Tongue (tissue), 2 donors: Measurements from ENCODE around the gene USP34. TPM values are rescaled to one million over a fixed set of nuclear protein-coding genes. Genes with fewer than 3 reads are reported as not detected.
"Not testable (repeated sequence)": the region's sequence is repeated elsewhere in the genome, so short reads cannot be mapped to it uniquely, and the experiment has no call there.

Experiments
- DNase-seq: peaks from one replicate; pipeline ENCODE4 v3.0.0-alpha.2; 2015
- total RNA-seq: library from RNA; depleted of rRNA; stranded (reverse); fragments of >200 nt; gene quantifications from one replicate; pipeline ENCODE4 v1.2.3, GENCODE V29; 2014

USP34 gene
- total RNA-seq: 162 TPM

- peak; percentile 98 for DNase-seq
These were observed at the start of gene USP34 for GRCh38 chr2:61470965-61471904. Gene USP34, minus strand, starts transcription at chr2:61471087. Its CDS starts 395 bp downstream, at chr2:61470692.

GRCh38 chr2:61520261-61520660 is 49.4 kb upstream of the USP34 start:
- DNase-seq: no peak

GRCh38 chr2:61512768-61513398 is 42.0 kb upstream of the USP34 start:
- DNase-seq: no peak

- DNase-seq: no peak
These were observed 40.1 kb upstream of the USP34 start for GRCh38 chr2:61510674-61511671.

GRCh38 chr2:61504949-61505348 is 34.1 kb upstream of the USP34 start:
- no peak for DNase-seq

GRCh38 chr2:61499060-61499459 is 28.2 kb upstream of the USP34 start:
- DNase-seq: no peak

- no peak for DNase-seq
These were observed 22.6 kb upstream of the USP34 start for GRCh38 chr2:61493523-61493942.

- DNase-seq: no peak
These were observed 21.6 kb upstream of the USP34 start for GRCh38 chr2:61492476-61492875.

GRCh38 chr2:61485281-61485680 is 14.4 kb upstream of the USP34 start:
- no peak for DNase-seq

GRCh38 chr2:61478086-61478485 is 7.2 kb upstream of the USP34 start:
- DNase-seq: no peak

- DNase-seq: not testable (repeated sequence)
These were observed 6.2 kb upstream of the USP34 start for GRCh38 chr2:61476929-61477589.

- peak; percentile 56 for DNase-seq
These were observed 1.3 kb upstream of the USP34 start for GRCh38 chr2:61471905-61472805.

GRCh38 chr2:61470122-61470951 is 550 bp downstream of the USP34 start:
- peak; percentile 93 for DNase-seq

GRCh38 chr2:61469424-61470121 is 1.3 kb downstream of the USP34 start:
- peak; percentile 45 for DNase-seq

GRCh38 chr2:61468231-61468630 is 2.7 kb downstream of the USP34 start:
- DNase-seq: not testable (repeated sequence)

GRCh38 chr2:61465045-61465444 is 5.8 kb downstream of the USP34 start:
- no peak for DNase-seq

- no peak for DNase-seq
These were observed 7.0 kb downstream of the USP34 start for GRCh38 chr2:61463769-61464475.

GRCh38 chr2:61461404-61461803 is 9.5 kb downstream of the USP34 start:
- no peak for DNase-seq
